Colon (tissue), 2 donors: ENCODE measurements around the gene DENND4B.

ENCODE experiments used
- FAIRE-seq: peaks from 2 replicates; lab custom pipeline; 2012; peaks lifted over from hg19 to GRCh38; lab: Jason Lieb, UNC
- donor health status: control.
- donor health status: control.

The DENND4B gene

DNA sequence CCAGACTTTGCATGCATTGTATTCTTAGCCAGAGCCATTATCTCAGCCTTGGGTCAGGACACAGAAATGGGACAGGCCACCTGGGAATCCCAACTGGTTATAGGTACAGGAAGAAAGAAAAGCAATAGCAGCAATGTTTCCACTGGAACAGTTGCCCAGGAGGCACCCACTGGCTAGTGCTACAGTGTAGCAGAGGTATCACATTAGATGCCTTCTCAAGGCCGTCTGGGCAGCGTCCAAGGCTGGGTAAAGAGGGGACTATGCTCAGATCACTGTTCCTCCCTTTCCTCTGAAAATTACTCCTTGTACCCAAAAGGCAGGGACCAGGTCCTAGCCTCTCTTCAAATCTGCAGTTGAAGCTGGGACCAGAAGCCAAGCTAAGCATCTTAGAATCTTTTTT, 23.8 kb upstream of the DENND4B start:
- no peak for FAIRE-seq

GRCh38 chr1:153968972-153969371, 22.5 kb upstream of the DENND4B start:
- FAIRE-seq, result no peak

GRCh38 chr1:153968408-153968807, 21.9 kb upstream of the DENND4B start:
- no peak for FAIRE-seq

- FAIRE-seq, result no peak
Observed at GRCh38 chr1:153968000-153968363, 21.5 kb upstream of the DENND4B start.

- FAIRE-seq, result no peak
Observed at GRCh38 chr1:153967107-153967999, 20.8 kb upstream of the DENND4B start, which contains the start of gene CREB3L4. Gene CREB3L4, plus strand, starts transcription at chr1:153967902. Its CDS starts 624 bp downstream, at chr1:153968526.

- no peak for FAIRE-seq
Observed at GRCh38 chr1:153963850-153964331, 17.4 kb upstream of the DENND4B start.

- FAIRE-seq, result no peak
Observed at GRCh38 chr1:153963030-153963849, 16.7 kb upstream of the DENND4B start, which contains the start of gene SLC39A1. Gene SLC39A1, minus strand, starts transcription at chr1:153963537. Its CDS starts 822 bp downstream, at chr1:153962715.

DNA sequence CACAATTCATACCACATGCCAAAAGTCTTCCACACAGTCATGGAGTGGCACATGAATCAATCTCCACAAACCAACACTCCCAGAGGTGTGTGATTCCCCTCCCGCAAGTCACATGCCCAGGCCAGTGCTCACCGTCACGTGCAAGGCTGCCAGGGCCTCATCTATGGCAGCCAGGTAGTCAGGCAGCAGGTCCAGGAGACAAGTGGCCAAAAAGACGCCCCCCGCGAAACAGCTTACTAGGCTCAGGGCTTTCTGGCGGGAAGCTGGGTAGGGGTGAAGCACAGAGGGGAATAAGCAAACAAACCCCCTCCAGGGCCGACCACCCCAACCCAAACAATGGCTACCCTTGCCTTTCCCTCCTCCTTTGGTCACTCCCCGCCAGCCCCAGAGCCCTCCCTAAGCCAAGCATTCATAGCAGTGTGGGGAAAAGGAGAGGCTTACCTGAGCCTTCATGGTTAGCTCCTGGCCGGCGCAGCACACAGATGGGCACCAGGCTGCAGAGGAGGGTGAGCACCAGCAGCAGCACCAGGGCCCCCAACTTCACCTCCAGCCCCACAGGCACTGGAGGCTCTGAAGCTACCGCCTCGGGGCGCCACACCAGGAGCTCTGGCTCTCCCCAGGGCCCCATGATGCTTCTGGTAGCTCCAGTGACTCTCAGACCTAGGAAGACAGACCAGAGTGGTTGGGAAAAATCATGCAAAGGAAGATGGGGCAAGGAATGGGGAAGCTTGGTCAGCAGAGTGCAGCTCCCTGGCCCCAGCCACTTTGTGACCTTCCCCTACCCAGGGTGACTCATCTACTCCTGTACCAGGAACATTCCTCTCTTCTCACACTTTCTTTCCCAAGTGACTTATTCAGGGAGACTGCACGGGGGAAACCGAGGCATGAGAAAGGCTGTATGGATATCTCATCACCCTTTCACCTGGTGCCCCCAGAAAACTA, 15.8 kb upstream of the DENND4B start:
- FAIRE-seq, result no peak

DNA sequence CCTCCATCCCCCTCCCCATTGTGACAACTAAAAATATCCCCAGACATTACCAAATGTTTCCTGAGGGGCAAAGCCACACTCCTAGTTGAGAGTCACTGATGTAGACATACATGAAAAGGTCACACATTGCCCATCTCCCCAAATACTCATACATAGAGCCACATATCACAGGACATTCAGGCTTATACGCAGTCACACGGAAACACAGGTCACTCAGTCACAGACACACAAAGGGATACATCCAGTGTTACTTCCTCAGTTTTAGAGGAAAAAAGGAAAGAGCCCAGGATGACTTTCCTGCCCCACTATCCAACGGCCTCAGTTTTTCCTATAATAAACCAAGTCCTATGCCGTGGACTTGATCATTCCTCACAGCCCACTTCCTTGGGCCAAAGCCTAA, 14.9 kb upstream of the DENND4B start:
- no peak for FAIRE-seq

DNA sequence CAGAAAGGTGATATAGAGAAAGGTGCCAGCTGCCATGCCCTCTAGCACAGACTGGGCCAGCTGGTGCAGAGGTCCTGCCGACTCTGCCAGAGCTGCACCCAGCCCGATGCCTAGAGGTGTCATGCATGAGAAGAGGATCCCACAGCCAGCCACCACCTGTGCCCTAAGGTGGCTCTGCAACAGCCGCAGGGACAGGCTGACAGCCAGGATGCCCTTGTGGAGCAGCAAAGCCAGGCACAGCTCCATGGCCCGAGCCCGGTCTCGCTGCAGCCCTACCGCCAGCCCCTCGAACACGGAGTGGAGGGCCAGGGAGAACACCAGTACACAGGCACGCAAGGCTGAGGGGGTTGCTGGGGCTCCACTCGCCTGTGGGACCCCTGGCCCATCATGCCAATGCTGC, 13.7 kb upstream of the DENND4B start:
- no peak for FAIRE-seq

GRCh38 chr1:153959454-153959853, 12.9 kb upstream of the DENND4B start:
- no peak for FAIRE-seq

DNA sequence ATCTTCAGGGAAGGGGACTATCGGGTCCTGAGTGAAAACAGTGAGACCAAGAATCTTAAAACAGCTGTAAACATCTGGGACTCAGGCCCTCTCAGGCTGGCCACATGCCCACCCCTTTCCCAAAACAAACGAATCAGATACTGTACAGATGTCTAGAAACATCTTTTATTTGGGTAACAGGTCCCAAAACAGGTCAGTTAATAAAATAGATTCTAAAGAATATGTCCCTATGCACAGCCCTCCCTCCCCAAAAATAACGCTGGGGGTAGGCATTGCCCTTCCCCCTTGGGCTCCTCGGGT, 12.4 kb upstream of the DENND4B start:
- FAIRE-seq, result no peak

- no peak for FAIRE-seq
Observed at GRCh38 chr1:153958111-153958960, 11.8 kb upstream of the DENND4B start, which contains the start of gene CRTC2. Gene CRTC2, minus strand, starts transcription at chr1:153958612. Its CDS starts 115 bp downstream, at chr1:153958497.

DNA sequence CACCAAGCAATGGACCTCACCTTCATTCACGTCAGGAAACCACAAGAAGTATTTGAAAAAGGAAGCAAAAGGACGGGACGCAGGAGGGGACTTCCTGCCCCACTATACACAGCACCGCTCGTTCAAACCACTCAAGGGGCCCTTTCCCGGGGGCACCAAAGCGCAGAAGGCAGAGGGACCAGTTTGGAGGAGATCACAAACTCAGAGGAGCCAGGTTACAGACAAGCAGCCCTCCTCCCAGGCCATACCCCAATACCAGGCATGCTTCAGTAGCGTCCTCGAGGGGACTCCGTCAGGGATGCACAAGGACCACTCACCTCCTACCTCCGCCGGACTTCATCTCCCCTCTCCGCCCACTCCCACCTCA, 11.2 kb upstream of the DENND4B start:
- FAIRE-seq, result no peak

GRCh38 chr1:153956997-153957715, 10.6 kb upstream of the DENND4B start:
- FAIRE-seq, result no peak

- no peak for FAIRE-seq
Observed at GRCh38 chr1:153954826-153955225, 8.3 kb upstream of the DENND4B start.

- FAIRE-seq, result no peak
Observed at GRCh38 chr1:153953859-153954365, 7.4 kb upstream of the DENND4B start.

GRCh38 chr1:153951801-153952200, 5.3 kb upstream of the DENND4B start:
- FAIRE-seq, result no peak

GRCh38 chr1:153951183-153951582, 4.7 kb upstream of the DENND4B start:
- FAIRE-seq, result no peak
